Measurements from ENCODE around the gene LTBR.

DNA sequence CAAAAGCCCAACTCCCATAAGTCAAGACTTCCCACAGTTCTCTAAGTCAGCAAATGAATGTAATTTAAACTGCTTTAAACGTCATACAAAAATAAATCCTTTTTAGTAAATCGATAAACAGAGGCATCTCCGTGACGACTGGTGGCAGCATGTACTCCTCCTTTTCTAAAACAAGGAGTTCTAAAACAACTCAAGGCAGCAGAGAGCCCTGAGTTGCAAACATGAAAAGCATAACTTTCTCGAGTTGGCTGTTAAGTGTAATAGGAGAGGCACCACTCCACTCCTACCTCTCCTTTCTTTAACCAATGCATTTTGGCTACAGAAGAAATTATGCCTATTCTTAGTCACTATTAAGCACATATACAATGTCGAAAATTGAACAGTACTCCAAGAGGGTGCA lies 22.0 kb downstream of the LTBR start:
- no peak for TF ChIP-seq POLR2A (IDR thresholded peaks at IDR 0.05; ENCODE audit: low read depth, low read length)
- no peak for TF ChIP-seq EZH2 (IDR thresholded peaks at IDR 0.05; ENCODE audit: borderline replicate concordance, low read depth, low read length, severe bottlenecking)
- no peak for TF ChIP-seq POLR2AphosphoS5 (IDR thresholded peaks at IDR 0.05; ENCODE audit: insufficient read depth, low read depth, low read length)
- TF ChIP-seq, protein P1, sequence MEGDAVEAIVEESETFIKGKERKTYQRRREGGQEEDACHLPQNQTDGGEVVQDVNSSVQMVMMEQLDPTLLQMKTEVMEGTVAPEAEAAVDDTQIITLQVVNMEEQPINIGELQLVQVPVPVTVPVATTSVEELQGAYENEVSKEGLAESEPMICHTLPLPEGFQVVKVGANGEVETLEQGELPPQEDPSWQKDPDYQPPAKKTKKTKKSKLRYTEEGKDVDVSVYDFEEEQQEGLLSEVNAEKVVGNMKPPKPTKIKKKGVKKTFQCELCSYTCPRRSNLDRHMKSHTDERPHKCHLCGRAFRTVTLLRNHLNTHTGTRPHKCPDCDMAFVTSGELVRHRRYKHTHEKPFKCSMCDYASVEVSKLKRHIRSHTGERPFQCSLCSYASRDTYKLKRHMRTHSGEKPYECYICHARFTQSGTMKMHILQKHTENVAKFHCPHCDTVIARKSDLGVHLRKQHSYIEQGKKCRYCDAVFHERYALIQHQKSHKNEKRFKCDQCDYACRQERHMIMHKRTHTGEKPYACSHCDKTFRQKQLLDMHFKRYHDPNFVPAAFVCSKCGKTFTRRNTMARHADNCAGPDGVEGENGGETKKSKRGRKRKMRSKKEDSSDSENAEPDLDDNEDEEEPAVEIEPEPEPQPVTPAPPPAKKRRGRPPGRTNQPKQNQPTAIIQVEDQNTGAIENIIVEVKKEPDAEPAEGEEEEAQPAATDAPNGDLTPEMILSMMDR (IDR thresholded peaks at IDR 0.05; ENCODE audit: extremely low read depth in 1 of 2, insufficient read depth in 1 of 2, low read depth in 1 of 2, low read length in 2 of 2) = no peak
- TF ChIP-seq JUN (IDR thresholded peaks at IDR 0.05; ENCODE audit: borderline replicate concordance, insufficient read depth, insufficient read length, low read depth) = no peak
- TF ChIP-seq, protein P2, sequence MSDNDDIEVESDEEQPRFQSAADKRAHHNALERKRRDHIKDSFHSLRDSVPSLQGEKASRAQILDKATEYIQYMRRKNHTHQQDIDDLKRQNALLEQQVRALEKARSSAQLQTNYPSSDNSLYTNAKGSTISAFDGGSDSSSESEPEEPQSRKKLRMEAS (IDR thresholded peaks at IDR 0.05; ENCODE audit: insufficient read depth, insufficient read length) = no peak
- no peak for TF ChIP-seq GATA2 (IDR thresholded peaks at IDR 0.05; ENCODE audit: insufficient read depth, insufficient read length, low read depth, low read length)
- no peak for TF ChIP-seq FOS (IDR thresholded peaks at IDR 0.05; ENCODE audit: borderline replicate concordance, insufficient read depth, low read length)
- TF ChIP-seq MYC (IDR thresholded peaks at IDR 0.05; ENCODE audit: low read depth, low read length) = no peak

Measured in endothelial cell of umbilical vein (primary cell).